Neural cell (in vitro differentiated cells): ENCODE results near the gene POGZ. TPM values are rescaled to one million over a fixed set of nuclear protein-coding genes. Genes with fewer than 3 reads are reported as not detected.

Source experiments
- H2AFZ ChIP-seq: fragments of 200-600, 300-800 bp; sonication (generic), shearing (Covaris generic); 2 replicates; pipeline ENCODE4 v1.6.0; 2014; ENCODE audit warnings: low read depth, mild to moderate bottlenecking, antibody characterized with exemption, low read length, moderate library complexity
- H3F3A ChIP-seq: fragments of 200-600 bp; shearing (Covaris generic); 2 replicates; pipeline ENCODE4 v1.6.1; 2016; ENCODE audit warnings: mild to moderate bottlenecking, moderate library complexity, mixed read lengths, antibody characterized with exemption, low read length; ENCODE audit not compliant: insufficient read depth, poor library complexity, severe bottlenecking
- H3K27ac ChIP-seq: fragments of 200-600, 300-800 bp; sonication (generic), shearing (Covaris generic); 2 replicates; pipeline ENCODE4 v1.5.1; 2014; ENCODE audit warnings: mild to moderate bottlenecking, low read length, moderate library complexity
- H3K27me3 ChIP-seq: fragments of 300-800, 200-600 bp; sonication (generic), shearing (Covaris generic); 2 replicates; pipeline ENCODE4 v1.6.0; 2014; ENCODE audit warnings: mild to moderate bottlenecking, low read depth, low read length, moderate library complexity; ENCODE audit not compliant: insufficient read depth
- H3K36me3 ChIP-seq: fragments of 300-800, 200-600 bp; sonication (generic), shearing (Covaris generic); 2 replicates; pipeline ENCODE4 v1.5.1; 2014; ENCODE audit warnings: mild to moderate bottlenecking, antibody characterized with exemption, low read length, moderate library complexity; ENCODE audit not compliant: insufficient read depth
- H3K4me2 ChIP-seq: fragments of 300-800, 200-600 bp; sonication (generic), shearing (Covaris generic); 2 replicates; pipeline ENCODE4 v1.6.0; 2014; ENCODE audit warnings: mild to moderate bottlenecking, low read length
- H3K4me3 ChIP-seq: fragments of 300-800, 200-600 bp; sonication (generic), shearing (Covaris generic); 2 replicates; pipeline ENCODE4 v1.5.1; 2014; ENCODE audit warnings: mild to moderate bottlenecking, low read length, moderate library complexity
- H3K79me2 ChIP-seq: fragments of 200-600 bp; shearing (Covaris generic); replicated peaks from 2 replicates; pipeline ENCODE4 v1.6.0; 2014; ENCODE audit warnings: mild to moderate bottlenecking, low read length, moderate library complexity; ENCODE audit not compliant: insufficient read depth
- H3K9ac ChIP-seq: fragments of 300-800, 200-600 bp; sonication (generic), shearing (Covaris generic); 2 replicates; pipeline ENCODE4 v1.6.1; 2016; ENCODE audit warnings: mild to moderate bottlenecking, low read length, mixed read lengths
- H3K9me2 ChIP-seq: fragments of 200-600 bp; shearing (Covaris generic); 2 replicates; pipeline ENCODE4 v1.6.1; 2016; ENCODE audit warnings: mild to moderate bottlenecking, low read length, mixed read lengths; ENCODE audit not compliant: insufficient read depth
- H3K9me3 ChIP-seq: fragments of 200-600, 300-800 bp; sonication (generic), shearing (Covaris generic); 2 replicates; pipeline ENCODE4 v1.6.1; 2016; ENCODE audit warnings: mild to moderate bottlenecking, mixed run types, low read length, moderate library complexity, mixed read lengths
- H4K20me1 ChIP-seq: fragments of 200-600 bp; shearing (Covaris generic); 2 replicates; pipeline ENCODE4 v1.6.1; 2016; ENCODE audit warnings: mild to moderate bottlenecking, mixed run types; ENCODE audit not compliant: insufficient read depth
- CTCF ChIP-seq: fragments of 450-650 bp; IDR thresholded peaks from 2 replicates; pipeline ENCODE4 v1.5.1; 2014; ENCODE audit warnings: antibody characterized with exemption, mild to moderate bottlenecking, moderate library complexity; ENCODE audit not compliant: poor library complexity, severe bottlenecking
- EP300 ChIP-seq: fragments of 450-650 bp; conservative IDR thresholded peaks from 2 replicates; pipeline ENCODE4 v1.6.1; 2014; ENCODE audit warnings: antibody characterized with exemption, mild to moderate bottlenecking, moderate library complexity; ENCODE audit not compliant: poor library complexity, severe bottlenecking
- EZH2 ChIP-seq: fragments of 200-600, 300-800 bp; shearing (Covaris generic), sonication (generic); IDR thresholded peaks from 2 replicates; pipeline ENCODE4 v1.6.1; 2014; ENCODE audit warnings: antibody characterized with exemption, low read length, borderline replicate concordance, mild to moderate bottlenecking; ENCODE audit not compliant: insufficient read depth, poor library complexity, severe bottlenecking
- MXI1 ChIP-seq: fragments of 450-650 bp; conservative IDR thresholded peaks from 2 replicates; pipeline ENCODE4 v1.6.1; 2014; ENCODE audit warnings: antibody characterized with exemption, mild to moderate bottlenecking; ENCODE audit not compliant: poor library complexity, severe bottlenecking
- POLR2AphosphoS5 ChIP-seq: IDR thresholded peaks from 2 replicates; pipeline ENCODE4 v1.6.1; 2012
- RAD21 ChIP-seq: fragments of 450-650 bp; conservative IDR thresholded peaks from 2 replicates; pipeline ENCODE4 v1.6.1; 2014; ENCODE audit warnings: antibody characterized with exemption, mild to moderate bottlenecking, moderate library complexity
- REST ChIP-seq: IDR thresholded peaks from 2 replicates; pipeline ENCODE4 v1.6.1; 2012; ENCODE audit warnings: borderline replicate concordance
- SMC3 ChIP-seq: fragments of 450-650 bp; conservative IDR thresholded peaks from 2 replicates; pipeline ENCODE4 v1.6.1; 2014; ENCODE audit warnings: antibody characterized with exemption, mild to moderate bottlenecking, moderate library complexity; ENCODE audit not compliant: poor library complexity
- TAF1 ChIP-seq: IDR thresholded peaks from 2 replicates; pipeline ENCODE4 v1.6.1; 2012; ENCODE audit warnings: low read depth
- polyA plus RNA-seq: library from polyadenylated mRNA; depleted of rRNA; stranded (reverse); fragments of >200 nt; gene quantifications from 2 replicates; pipeline ENCODE4 v1.2.3, GENCODE V29; 2014

Gene POGZ
- polyA plus RNA-seq, 1 donor from 2014 or later, result 50.2 TPM

GRCh38 chr1:151492120-151492519 lies 32.8 kb upstream of the POGZ start:
- Histone ChIP-seq H4K20me1 (no peaks in the 10 kb centered on the region), H3K36me3 (no peaks in the 10 kb centered on the region), H3K27ac (no peak overlapping the region), H3K9me2 (no peaks in the 10 kb centered on the region), H3K9ac (no peak overlapping the region), H3K4me2 (no peak overlapping the region), H3F3A (no peaks in the 10 kb centered on the region), H3K9me3 (no peaks in the 10 kb centered on the region), H3K4me3 (no peak overlapping the region), H3K79me2 (no peaks in the 10 kb centered on the region), H3K27me3 (no peaks in the 10 kb centered on the region), H2AFZ (no peak overlapping the region)
- no peak for TF ChIP-seq EP300

GRCh38 chr1:151491641-151492040 lies 32.3 kb upstream of the POGZ start:
- H3K4me2 ChIP-seq, result no peak overlapping the region
- H2AFZ ChIP-seq, result no peak overlapping the region
- H3K27me3 ChIP-seq, result no peaks in the 10 kb centered on the region
- no peak overlapping the region for H3K9ac ChIP-seq
- H3K27ac ChIP-seq, result no peak overlapping the region
- no peaks in the 10 kb centered on the region for H3K9me2 ChIP-seq
- no peaks in the 10 kb centered on the region for H4K20me1 ChIP-seq
- H3K79me2 ChIP-seq, result no peaks in the 10 kb centered on the region
- TF ChIP-seq REST, result no peak
- no peak for TF ChIP-seq EZH2
- TF ChIP-seq RAD21, result no peak
- no peak for TF ChIP-seq SMC3
- no peak for TF ChIP-seq POLR2AphosphoS5
- TF ChIP-seq EP300, result no peak
- no peak for TF ChIP-seq CTCF
- TF ChIP-seq MXI1, result no peak
- TF ChIP-seq TAF1, result no peak
- no peaks in the 10 kb centered on the region for H3K9me3 ChIP-seq
- H3K36me3 ChIP-seq, result no peaks in the 10 kb centered on the region
- H3K4me3 ChIP-seq, result no peak overlapping the region
- H3F3A ChIP-seq, result no peaks in the 10 kb centered on the region

- H3K27me3 ChIP-seq, result no peaks in the 10 kb centered on the region
- TF ChIP-seq REST (no peak), EZH2 (no peak), RAD21 (no peak)
Observed at GRCh38 chr1:151486557-151486956, 27.3 kb upstream of the POGZ start.

More at GRCh38 chr1:151486557-151486956, 27.3 kb upstream of the POGZ start:
- Histone ChIP-seq H4K20me1 (no peaks in the 10 kb centered on the region), H3K4me3 (no peak overlapping the region), H3F3A (no peaks in the 10 kb centered on the region), H3K36me3 (no peaks in the 10 kb centered on the region), H3K79me2 (no peaks in the 10 kb centered on the region), H3K9ac (no peak overlapping the region), H3K4me2 (no peak overlapping the region), H2AFZ (no peak overlapping the region), H3K9me3 (peaks cover 5% of the 10 kb centered on the region), H3K27ac (no peak overlapping the region), H3K9me2 (no peaks in the 10 kb centered on the region)
